C4-2B (cell line): ENCODE results near the gene ZDHHC20.

Source experiments
- CTCF ChIP-seq: fragments of 450-650 bp; conservative IDR thresholded peaks from 2 replicates; pipeline ENCODE4 v1.5.1; 2017; ENCODE audit warnings: mild to moderate bottlenecking
- ZFX ChIP-seq: fragments of 450-650 bp; IDR thresholded peaks from 2 replicates; pipeline ENCODE4 v1.6.1; 2017

- TF ChIP-seq CTCF = no peak
- TF ChIP-seq ZFX = no peak
These were observed 99.2 kb downstream of the ZDHHC20 start for GRCh38 chr13:21359855-21360254.
